LHCN-M2 (cell line): Measurements from ENCODE around the gene NUDC. TPM values are rescaled to one million over a fixed set of nuclear protein-coding genes. Genes with fewer than 3 reads are reported as not detected.
"Not testable (repeated sequence)": the region's sequence is repeated elsewhere in the genome, so short reads cannot be mapped to it uniquely, and the experiment has no call there.

Experiments used
- DNase-seq: peaks from one replicate; pipeline ENCODE4 v3.0.0-alpha.2; 2012; ENCODE audit warnings: low read depth
- total RNA-seq: library from RNA; depleted of rRNA; stranded (reverse); fragments of >200 nt; gene quantifications from 2 replicates; pipeline ENCODE4 v1.2.3, GENCODE V29; 2014

NUDC gene
- total RNA-seq, 1 experiment from 2014 or later: 71.5 TPM

- DNase-seq: no peak
These were observed 10.0 kb upstream of the NUDC start for GRCh38 chr1:26911399-26912146.

GRCh38 chr1:26912147-26912490, 9.4 kb upstream of the NUDC start:
- DNase-seq: no peak

- DNase-seq: no peak
These were observed 8.2 kb upstream of the NUDC start for GRCh38 chr1:26913389-26913753.

GRCh38 chr1:26913754-26914619, 7.6 kb upstream of the NUDC start, which contains the start of gene NR0B2:
Gene NR0B2 (minus strand): TSS chr1:26913975. CDS start chr1:26913940, 35 bp downstream.
- no peak for DNase-seq

GRCh38 chr1:26915204-26915842, 6.2 kb upstream of the NUDC start:
- DNase-seq: no peak

GRCh38 chr1:26921126-26921539, 410 bp upstream of the NUDC start:
- no peak for DNase-seq

GRCh38 chr1:26922431-26922729, 837 bp downstream of the NUDC start:
- DNase-seq: peak; percentile 18

GRCh38 chr1:26922901-26923300, 1.4 kb downstream of the NUDC start:
- DNase-seq: no peak

GRCh38 chr1:26923711-26924110, 2.2 kb downstream of the NUDC start:
- peak; percentile 24 for DNase-seq

GRCh38 chr1:26932531-26932930, 11.0 kb downstream of the NUDC start:
- DNase-seq: no peak

GRCh38 chr1:26936823-26937222, 15.3 kb downstream of the NUDC start:
- no peak for DNase-seq

GRCh38 chr1:26938004-26938658, 16.6 kb downstream of the NUDC start:
- DNase-seq: no peak

GRCh38 chr1:26938659-26939025, 17.1 kb downstream of the NUDC start:
- DNase-seq: no peak

- no peak for DNase-seq
These were observed 19.8 kb downstream of the NUDC start for GRCh38 chr1:26941311-26941710.

GRCh38 chr1:26942656-26943055, 21.1 kb downstream of the NUDC start:
- DNase-seq: no peak

- DNase-seq: no peak
These were observed 23.6 kb downstream of the NUDC start for GRCh38 chr1:26945138-26945537.

GRCh38 chr1:26945728-26946127, 24.2 kb downstream of the NUDC start:
- no peak for DNase-seq

GRCh38 chr1:26946270-26946669, 24.7 kb downstream of the NUDC start:
- no peak for DNase-seq

GRCh38 chr1:26948725-26949057, 27.1 kb downstream of the NUDC start:
- not testable (repeated sequence) for DNase-seq

GRCh38 chr1:26949266-26949925, 27.9 kb downstream of the NUDC start:
- DNase-seq: no peak

GRCh38 chr1:26949926-26950319, 28.4 kb downstream of the NUDC start:
- DNase-seq: no peak

- no peak for DNase-seq
These were observed 29.1 kb downstream of the NUDC start for GRCh38 chr1:26950602-26951001.
